Activated T-cell treated with anti-CD3 and anti-CD28 coated beads, Interleukin-2, amount 50 U/mL, for 48 hours (primary cell): ENCODE results near the gene FSTL4.

Source experiments
- DNase-seq, 2 experiments: peaks; one replicate each; pipeline ENCODE4 v3.0.0-alpha.2; 2020

Gene FSTL4

DNA sequence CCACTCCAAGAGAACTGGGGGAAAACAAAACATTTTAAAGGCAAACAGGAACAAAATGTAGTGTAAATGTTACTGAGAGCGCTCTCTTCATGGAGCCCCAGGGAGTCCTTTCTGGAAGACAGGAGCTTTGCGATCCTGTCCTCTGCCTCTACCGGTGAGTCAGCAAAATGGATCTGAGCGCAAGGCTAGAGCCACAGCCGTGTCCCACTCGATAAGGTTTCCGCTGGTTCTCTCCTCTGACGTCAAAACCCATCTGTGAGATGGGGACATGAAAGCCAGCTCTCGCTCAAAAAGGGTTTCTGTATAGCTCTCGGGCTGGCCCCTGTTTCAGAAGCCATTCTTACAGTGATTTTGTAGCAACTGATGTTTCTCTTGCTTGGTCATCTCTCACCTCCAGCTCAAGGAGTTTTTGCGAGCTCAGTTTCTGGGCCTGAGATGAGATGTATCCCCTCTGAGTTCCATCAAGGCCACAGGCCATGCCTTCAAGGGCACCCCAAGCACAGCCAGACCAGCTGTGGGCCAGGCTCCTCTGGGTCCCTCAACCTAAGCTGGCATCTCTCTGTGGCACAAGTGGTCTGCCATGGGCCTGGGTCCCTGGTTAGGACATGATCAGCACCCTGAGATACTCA, 101.6 kb downstream of the FSTL4 start:
- DNase-seq = no peak

- no peak for DNase-seq
These were observed 102.6 kb downstream of the FSTL4 start for GRCh38 chr5:133509742-133510079.

DNA sequence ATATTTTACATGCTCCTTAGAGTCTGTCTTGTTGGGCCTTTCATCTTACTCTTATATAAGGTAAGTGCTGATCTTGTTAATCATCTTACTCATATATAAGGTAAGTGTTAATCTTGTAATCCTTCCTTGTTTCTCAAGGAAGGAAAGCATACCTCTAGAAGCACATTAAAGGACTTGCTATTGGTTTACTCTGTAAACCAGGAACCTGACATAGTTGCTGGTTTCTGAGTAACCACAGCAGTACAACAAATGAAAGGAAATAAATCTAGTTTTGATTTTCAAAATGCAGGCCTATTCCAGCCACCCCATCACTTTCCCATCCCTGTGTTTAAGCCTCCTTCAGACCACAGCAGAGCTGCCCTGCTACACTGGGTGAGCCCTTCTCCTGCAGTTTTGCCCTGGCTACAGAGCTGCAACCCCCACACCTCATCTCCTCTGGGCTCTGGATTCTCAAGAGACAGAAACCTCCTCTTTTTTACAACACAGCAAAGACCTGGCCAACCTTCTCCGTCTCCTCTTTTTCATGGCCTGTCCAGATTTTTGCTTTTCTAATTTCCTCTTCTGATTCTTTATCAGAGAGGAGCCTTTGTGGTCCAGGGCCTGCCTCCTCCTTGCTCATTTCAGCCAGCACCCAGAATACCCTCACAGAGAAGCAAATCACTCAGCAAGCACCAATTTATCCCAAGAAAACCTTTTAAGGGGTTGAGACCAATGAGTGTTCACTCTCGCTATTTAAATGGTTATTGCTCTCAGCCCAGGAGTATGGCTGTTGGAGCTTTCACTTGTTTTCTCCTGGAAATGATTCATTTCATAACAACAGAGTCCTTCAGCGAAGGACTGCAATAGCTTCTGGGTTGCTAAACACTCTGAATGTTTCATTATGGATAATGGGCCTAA, 103.2 kb downstream of the FSTL4 start:
- no peak for DNase-seq

DNA sequence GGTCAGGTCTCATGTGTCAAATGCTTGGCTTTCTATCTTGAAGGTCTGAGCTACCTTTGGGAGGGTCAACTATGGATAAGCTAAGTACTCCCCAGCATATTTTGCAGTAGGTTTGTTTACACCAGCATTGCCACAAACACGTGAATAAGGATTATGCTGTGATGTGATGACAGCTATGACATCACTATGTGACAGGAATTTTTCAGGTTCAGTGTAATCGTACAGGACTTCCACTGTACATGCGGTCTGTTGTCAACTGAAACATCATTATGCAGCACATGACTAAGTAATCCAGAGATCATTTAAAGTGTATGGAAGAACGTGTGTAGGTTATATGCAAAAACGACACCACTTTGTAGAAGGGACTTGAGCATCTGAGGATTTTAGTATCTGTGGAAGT, 104.0 kb downstream of the FSTL4 start:
- DNase-seq = no peak

DNA sequence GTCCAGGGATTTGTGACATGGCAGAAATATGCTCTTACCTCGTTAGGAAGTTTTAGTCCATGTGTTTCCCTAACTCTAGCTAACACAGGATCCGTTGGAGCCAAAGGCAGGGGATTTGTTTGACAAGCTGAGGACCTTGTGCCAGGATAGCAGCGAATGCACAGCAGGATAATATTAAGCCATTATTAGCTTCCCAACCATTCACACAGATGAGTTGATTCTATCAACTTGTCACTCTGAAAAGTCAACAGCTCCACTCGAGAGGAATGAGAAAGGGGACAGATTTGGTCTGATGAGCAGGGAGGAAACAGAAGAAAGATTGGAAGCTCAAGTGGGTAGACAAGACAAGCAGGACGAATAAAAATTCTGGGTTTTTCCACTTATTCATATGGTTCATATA, 106.2 kb downstream of the FSTL4 start:
- no peak for DNase-seq

GRCh38 chr5:133503511-133503910, 108.8 kb downstream of the FSTL4 start:
- no peak for DNase-seq

DNA sequence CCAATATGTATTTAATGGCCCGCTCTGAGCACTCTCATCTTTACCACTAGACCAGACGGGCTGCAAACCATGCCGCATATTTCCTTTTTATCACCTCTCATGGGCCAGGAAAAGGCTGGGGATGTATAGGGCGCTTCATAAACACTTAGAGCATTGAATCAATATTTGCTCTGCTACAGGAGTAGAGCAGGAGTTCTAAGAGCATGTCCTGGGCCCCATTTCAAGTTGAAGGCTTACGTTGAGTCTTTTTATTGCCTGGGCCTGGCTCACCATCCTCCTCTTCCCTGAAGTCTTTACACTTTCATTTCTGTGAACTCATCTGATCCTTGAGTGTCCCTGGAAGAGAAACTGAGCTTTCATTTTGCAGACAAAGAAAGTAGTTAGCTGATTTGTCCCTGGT, 112.4 kb downstream of the FSTL4 start:
- no peak for DNase-seq

- DNase-seq = no peak
These were observed 114.6 kb downstream of the FSTL4 start for GRCh38 chr5:133497608-133498348.

- no peak for DNase-seq
These were observed 115.7 kb downstream of the FSTL4 start for GRCh38 chr5:133496631-133497030.

DNA sequence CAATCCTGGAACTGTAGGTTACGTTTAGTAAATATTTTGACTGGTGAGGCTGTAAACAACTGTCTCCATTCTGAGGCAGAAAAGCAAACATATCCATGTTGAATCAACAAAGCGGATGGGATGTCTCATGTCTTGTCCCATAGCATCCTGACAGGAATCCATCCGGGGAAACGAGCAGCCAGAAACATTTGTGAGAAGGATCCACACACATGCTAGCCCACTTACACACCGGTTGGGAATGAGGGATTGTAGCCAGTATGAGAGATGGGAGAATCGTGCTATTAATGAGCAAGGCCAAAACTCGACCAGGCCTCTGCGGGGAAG, 117.5 kb downstream of the FSTL4 start:
- DNase-seq = no peak

- no peak for DNase-seq
These were observed 118.0 kb downstream of the FSTL4 start for GRCh38 chr5:133494232-133494922.

DNA sequence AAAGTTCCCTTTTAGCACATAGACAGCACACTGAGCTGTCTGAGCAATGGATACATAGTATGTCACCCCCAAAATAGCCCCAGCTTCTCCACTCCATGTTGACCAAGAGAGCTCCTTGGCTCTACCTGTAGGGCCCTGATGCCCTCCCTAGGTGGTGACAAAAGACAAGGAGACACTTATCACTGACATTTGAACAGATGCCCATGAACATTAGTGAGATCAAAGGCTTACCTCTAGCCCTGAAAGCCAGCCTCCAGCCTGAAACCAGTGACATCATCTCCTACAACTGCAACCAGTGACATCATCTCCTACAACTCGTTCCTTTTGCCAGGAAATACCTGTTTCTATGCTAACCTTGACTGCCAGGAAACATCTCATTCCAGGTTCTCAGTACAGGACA, 122.7 kb downstream of the FSTL4 start:
- peak; percentile 28 to 38 for DNase-seq

DNA sequence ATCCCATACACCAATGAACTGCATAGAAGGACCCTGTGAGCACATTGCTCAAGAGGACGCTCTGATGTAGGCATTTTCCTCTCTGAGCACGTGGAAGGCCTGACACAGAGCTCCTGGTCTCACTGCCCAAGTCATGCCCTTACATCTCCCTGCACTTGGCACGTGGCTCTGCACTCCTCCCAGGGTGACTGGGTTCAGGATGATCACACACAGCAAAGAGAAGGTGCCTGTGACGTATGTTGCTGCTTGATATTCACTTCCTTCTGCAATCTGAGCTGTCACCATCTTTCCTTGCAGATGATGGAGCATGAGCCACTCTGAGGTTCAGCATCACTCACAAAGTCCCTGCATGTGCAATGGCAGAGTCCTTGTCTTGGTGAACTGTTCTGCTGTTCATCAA, 125.2 kb downstream of the FSTL4 start:
- no peak for DNase-seq

DNA sequence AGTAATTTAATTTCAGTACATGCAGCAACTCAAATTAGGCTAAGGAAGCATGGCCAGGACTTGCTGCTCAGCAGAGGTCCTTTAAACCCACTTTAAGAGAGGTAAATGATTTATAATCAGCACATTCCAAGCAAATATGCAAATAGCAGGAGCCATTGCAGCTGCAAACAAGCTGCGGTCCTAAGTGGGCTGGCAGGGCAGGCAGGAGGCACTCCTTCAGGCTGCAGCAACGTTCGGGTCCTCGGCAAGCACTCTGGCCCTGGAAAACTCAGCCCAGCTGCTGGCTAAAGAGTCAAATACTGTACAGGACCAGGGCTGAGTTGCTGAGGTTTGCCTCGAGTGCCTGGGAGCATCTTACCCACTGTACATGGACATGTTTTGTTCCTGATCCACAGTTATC, 126.9 kb downstream of the FSTL4 start:
- no peak for DNase-seq

DNA sequence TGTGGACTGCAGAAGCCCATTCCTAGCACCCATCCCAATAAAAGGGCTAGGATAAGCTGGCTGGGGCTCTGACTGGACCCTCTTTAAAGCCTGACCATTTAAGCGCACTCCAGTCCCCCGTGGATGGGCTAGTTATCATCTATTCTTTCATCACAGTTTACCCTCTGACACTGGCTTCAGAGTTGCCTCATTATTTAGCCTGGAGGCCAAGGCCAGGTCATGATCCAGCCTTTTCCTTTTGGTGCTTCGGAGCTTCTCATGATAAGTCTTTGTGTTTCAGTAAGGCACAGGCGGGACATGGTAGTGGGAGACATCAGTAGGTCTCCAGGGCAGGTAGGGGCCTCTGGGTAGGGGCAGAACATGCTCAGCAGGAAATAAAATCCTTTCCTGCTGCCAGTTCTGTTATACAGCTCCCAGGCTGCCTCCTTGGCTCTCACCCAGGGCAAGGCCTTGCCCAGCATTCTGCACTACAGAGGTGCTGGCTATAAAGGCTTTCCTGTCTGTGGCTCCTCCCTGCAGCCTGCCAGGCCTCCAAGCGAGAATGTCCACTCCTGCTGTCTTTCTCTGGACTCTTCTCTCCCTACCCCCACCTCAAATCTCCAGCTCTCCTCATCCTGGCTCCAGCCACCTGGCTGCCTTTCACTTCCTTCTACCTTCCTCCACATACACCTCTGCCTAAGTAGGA, 128.8 kb downstream of the FSTL4 start:
- no peak for DNase-seq

- no peak for DNase-seq
These were observed 130.3 kb downstream of the FSTL4 start for GRCh38 chr5:133482028-133482427.

GRCh38 chr5:133480866-133481265, 131.5 kb downstream of the FSTL4 start:
- DNase-seq = no peak

DNA sequence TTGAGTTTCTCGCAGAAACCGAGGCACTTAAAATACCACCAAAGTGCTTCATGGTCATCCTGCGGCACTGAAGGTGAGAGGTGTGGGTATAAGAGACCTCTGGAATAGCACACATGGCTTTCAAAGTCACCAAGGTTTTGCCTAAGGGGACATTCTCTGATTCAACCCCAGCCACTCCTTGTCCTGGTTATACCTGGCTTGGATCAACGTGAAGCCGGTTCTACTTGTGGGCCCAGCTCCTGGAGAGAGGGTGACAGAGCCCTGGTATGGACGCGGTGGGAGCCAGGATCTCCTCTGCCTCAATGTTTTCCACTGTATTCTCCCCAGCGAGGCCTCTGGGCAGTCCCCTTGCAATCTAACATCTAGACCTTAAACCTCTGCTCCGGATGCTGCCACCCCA, 132.0 kb downstream of the FSTL4 start:
- no peak for DNase-seq

GRCh38 chr5:133478199-133478985, 133.9 kb downstream of the FSTL4 start:
- no peak for DNase-seq

GRCh38 chr5:133475986-133476385, 136.4 kb downstream of the FSTL4 start:
- DNase-seq = no peak

DNA sequence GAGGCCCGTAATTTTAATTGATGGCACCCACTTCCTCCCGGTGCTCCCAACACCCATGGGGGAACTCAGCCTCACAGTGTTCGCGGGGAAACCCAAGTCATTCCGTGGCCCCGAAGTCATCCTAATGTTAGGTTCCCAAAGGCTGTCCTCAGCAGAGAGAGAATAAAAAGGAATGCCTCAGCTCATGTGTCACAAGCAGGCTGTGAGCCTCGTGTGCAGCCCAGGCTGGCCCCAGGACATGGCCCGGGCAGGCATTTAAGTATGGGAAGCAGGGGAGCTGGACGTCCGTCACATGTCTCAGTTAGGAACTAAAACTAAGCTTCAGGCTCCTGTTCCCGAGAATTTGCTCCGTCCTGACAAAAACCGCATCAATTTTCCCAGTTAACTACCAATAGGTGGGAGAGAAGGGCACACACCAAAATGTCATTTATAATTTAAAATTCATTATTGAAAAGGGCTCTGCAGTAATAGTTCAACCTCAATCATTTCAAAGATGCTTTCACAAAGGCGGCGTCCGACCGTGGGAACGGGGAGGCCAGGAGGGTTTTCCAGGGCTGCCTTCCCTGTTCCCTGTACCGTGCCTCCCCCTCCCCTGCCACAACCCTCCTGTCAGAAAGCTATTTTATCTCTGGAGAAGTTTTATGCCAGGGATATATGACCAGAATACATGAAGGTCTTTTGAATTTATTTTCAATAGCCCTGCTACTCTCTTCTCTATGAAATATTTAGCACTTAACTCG, 137.3 kb downstream of the FSTL4 start:
- no peak for DNase-seq
